Subcutaneous adipose tissue (tissue), 4 donors: ENCODE results near the gene SLC8A2. TPM values are rescaled to one million over a fixed set of nuclear protein-coding genes. Genes with fewer than 3 reads are reported as not detected.

Experiments
- total RNA-seq, 4 donors: library from RNA; depleted of rRNA; stranded (reverse); fragments of >200 nt; gene quantifications; one replicate each; pipeline ENCODE4 v1.1.0, GENCODE V29; 2016
- TF ChIP-seq, protein P1 (sequence below): fragments of 450-650 bp; IDR thresholded peaks from one replicate; pipeline ENCODE4 v1.5.1; 2016; ENCODE audit warnings: low read depth, mild to moderate bottlenecking, control low read depth, antibody characterized with exemption, moderate library complexity

The SLC8A2 gene
- total RNA-seq, 4 donors from 2014 or later: 0.17 to 4.3 (median 0.22) TPM; not detected in 1

DNA sequence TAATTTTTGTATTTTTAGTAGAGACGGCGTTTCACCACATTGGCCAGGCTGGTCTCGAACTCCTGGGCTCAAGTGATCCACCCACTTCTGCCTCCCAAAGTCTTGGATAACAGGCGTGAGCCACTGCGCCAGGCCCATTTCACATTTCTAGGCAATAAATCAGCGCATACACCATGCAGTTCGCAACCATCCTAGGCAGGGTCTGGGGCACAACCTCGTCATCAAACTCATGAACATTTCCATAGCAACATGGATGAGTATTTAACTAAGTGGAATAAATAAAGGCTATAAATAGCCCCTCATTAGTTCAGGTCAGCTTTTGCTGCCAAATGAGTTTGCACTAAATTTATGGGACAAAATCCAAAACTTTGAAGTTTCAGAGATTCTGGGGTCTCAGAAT is 60.6 kb downstream of the SLC8A2 start:
- TF ChIP-seq, protein P1, sequence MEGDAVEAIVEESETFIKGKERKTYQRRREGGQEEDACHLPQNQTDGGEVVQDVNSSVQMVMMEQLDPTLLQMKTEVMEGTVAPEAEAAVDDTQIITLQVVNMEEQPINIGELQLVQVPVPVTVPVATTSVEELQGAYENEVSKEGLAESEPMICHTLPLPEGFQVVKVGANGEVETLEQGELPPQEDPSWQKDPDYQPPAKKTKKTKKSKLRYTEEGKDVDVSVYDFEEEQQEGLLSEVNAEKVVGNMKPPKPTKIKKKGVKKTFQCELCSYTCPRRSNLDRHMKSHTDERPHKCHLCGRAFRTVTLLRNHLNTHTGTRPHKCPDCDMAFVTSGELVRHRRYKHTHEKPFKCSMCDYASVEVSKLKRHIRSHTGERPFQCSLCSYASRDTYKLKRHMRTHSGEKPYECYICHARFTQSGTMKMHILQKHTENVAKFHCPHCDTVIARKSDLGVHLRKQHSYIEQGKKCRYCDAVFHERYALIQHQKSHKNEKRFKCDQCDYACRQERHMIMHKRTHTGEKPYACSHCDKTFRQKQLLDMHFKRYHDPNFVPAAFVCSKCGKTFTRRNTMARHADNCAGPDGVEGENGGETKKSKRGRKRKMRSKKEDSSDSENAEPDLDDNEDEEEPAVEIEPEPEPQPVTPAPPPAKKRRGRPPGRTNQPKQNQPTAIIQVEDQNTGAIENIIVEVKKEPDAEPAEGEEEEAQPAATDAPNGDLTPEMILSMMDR: no peak

DNA sequence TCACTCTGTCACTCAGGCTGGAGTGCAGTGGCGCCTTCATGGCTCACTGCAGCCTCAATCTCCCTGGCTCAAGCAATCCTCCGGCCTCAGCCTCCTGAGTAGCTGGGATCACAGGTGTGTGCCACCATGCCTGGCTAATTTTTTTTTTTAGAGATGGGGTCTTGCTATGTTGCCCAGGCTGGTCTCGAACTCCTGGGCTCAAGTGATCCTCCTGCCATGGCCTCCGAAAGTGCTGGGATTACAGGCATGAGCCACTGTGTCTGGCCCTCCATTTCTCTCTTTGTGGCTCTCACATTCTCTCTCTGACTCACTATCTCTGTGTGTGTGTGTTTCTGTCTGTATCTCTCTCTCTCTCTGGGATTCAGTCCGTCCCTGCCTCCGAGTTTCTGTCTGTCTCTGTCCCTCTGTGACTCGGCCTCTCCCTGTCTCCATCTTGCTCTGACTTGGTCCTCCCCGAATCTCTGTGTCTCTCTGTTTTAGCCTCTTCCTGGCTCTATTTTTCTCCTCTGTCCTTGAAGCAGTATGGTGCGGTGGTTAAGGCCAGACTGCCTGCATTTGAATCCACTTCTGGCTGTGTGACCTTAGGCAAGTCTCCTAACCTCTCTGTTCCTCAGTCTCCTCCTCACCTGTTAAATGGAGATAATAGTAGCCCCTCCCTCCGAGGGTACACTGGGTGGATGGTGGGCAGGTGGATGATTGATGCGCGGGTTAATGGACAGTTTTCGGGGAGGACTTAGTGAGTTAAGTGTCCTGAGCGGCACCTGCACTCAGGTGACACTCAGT is 63.3 kb downstream of the SLC8A2 start:
- TF ChIP-seq, protein P1: no peak

GRCh38 chr19:47407417-47407774 is 64.3 kb downstream of the SLC8A2 start:
- TF ChIP-seq, protein P1: no peak

DNA sequence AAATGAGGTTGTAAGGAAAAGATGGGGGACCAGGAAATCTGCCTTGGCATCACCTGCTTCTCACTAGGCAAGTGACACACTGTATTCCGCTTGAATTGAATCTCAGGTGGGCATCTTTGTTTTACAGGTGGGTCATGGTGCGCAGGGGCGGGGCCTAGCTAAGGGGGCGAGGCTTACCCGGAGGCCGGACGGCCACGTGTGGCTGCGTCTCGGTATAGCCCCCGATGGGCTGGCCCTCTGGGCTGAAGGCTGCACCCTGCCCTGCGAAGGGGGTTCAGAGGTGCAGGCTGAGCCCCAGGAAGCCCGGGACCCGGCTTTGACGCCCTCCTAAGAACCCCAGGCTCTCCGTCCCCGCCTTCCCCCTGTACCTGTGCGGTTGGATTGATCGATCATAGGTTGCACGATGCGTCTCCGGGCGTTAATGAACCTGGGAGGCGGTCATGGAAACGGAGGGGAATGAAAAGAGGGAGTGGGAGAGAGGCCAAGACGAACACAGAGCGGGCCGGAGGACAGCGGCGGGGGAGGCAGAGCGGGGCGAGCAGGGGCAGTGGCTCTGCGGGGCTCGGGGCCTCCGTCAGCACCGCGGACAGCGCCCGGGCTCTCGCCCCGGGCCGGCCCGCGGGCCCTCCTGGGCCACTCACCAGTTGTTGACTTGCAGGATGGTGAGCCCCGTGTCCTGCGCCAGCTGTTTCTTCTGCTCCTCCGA is 64.8 kb downstream of the SLC8A2 start:
- TF ChIP-seq, protein P1: no peak

DNA sequence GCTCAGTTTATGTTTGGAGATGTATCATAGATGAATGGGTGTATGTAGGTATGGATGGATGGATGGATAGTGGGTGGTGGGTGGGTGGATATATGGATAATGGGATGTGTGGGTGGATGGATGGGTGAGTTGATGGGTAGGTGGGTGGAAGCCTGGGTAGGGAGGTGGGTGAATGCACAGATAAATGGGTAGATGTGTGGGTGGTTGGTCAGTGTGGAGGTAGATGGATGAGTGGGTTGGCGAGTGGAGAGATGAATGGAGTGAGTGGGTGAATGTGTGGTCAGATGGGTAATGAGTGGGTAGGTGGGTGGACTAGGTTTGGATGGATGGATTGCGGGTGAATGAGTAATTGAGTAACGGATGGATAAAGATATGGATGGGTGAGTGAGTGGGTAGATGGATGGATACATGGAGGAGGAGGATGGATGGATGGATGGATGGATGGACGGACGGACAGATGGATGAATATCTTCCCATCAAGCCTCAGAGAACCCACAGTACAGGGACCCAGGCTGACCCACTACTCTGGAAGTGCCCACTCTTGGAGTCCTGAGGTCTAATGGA is 65.8 kb downstream of the SLC8A2 start:
- TF ChIP-seq, protein P1: no peak

DNA sequence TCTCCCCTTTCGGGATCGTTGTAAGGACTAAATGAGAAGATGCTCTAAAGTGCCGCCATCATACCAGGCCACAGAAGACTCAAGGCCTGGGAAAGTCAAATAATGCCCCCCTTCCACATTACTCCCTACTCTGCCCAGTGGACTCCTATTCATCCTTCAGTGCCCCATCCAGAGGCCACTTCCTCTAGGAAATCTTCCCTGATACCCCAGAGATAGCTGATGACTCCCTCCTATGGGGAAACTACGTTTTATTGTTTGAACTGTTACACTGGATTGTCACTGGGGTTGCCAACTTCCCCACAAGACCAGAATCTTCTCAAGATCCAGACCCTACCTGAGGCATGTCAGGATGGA is 66.5 kb downstream of the SLC8A2 start:
- TF ChIP-seq, protein P1: no peak
